Measurements from ENCODE around the gene NEXMIF.

DNA sequence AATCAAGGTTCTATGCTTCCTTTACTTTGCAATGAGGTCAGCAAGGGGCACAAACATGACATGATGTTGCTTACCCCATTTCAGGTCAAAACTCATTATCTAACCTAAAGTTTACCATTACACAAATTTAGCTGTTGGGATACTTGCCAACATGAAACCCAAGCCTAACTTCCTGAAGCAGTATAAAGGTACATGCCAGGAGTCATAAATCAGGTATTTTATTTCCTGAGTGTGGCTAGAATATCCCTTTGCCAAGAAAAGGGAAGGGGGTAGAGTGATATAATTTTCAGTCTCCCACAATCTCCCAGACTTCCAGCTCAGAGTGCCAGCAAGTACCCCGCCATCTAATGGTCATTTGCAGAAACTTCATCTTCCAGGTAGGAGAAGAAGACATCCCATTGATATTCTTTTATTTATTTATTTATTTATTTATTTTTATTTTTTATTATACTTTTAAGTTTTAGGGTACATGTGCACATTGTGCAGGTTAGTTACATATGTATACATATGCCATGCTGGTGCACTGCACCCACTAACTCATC, 136.6 kb downstream of the NEXMIF start:
- no peak for TF ChIP-seq ZNF544 (tag by site-specific recombination; IDR thresholded peaks at IDR 0.05)
- TF ChIP-seq, protein P1, sequence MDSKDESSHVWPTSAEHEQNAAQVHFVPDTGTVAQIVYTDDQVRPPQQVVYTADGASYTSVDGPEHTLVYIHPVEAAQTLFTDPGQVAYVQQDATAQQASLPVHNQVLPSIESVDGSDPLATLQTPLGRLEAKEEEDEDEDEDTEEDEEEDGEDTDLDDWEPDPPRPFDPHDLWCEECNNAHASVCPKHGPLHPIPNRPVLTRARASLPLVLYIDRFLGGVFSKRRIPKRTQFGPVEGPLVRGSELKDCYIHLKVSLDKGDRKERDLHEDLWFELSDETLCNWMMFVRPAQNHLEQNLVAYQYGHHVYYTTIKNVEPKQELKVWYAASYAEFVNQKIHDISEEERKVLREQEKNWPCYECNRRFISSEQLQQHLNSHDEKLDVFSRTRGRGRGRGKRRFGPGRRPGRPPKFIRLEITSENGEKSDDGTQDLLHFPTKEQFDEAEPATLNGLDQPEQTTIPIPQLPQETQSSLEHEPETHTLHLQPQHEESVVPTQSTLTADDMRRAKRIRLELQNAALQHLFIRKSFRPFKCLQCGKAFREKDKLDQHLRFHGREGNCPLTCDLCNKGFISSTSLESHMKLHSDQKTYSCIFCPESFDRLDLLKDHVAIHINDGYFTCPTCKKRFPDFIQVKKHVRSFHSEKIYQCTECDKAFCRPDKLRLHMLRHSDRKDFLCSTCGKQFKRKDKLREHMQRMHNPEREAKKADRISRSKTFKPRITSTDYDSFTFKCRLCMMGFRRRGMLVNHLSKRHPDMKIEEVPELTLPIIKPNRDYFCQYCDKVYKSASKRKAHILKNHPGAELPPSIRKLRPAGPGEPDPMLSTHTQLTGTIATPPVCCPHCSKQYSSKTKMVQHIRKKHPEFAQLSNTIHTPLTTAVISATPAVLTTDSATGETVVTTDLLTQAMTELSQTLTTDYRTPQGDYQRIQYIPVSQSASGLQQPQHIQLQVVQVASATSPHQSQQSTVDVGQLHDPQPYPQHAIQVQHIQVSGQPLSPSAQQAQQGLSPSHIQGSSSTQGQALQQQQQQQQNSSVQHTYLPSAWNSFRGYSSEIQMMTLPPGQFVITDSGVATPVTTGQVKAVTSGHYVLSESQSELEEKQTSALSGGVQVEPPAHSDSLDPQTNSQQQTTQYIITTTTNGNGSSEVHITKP (tag by site-specific recombination; IDR thresholded peaks at IDR 0.05): no peak
- no peak for TF ChIP-seq ZNF610 (tag by site-specific recombination; IDR thresholded peaks at IDR 0.05; ENCODE audit: borderline replicate concordance)
- TF ChIP-seq YY2 (tag by site-specific recombination; IDR thresholded peaks at IDR 0.05): no peak
- no peak for TF ChIP-seq ZNF24 (tag by site-specific recombination; IDR thresholded peaks at IDR 0.05)
- no peak for TF ChIP-seq ZNF626 (tag by site-specific recombination; IDR thresholded peaks at IDR 0.05)
- TF ChIP-seq SCRT2 (tag by site-specific recombination; IDR thresholded peaks at IDR 0.05): no peak
- TF ChIP-seq, protein P2, sequence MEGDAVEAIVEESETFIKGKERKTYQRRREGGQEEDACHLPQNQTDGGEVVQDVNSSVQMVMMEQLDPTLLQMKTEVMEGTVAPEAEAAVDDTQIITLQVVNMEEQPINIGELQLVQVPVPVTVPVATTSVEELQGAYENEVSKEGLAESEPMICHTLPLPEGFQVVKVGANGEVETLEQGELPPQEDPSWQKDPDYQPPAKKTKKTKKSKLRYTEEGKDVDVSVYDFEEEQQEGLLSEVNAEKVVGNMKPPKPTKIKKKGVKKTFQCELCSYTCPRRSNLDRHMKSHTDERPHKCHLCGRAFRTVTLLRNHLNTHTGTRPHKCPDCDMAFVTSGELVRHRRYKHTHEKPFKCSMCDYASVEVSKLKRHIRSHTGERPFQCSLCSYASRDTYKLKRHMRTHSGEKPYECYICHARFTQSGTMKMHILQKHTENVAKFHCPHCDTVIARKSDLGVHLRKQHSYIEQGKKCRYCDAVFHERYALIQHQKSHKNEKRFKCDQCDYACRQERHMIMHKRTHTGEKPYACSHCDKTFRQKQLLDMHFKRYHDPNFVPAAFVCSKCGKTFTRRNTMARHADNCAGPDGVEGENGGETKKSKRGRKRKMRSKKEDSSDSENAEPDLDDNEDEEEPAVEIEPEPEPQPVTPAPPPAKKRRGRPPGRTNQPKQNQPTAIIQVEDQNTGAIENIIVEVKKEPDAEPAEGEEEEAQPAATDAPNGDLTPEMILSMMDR (tag by site-specific recombination; IDR thresholded peaks at IDR 0.05): no peak
- no peak for TF ChIP-seq YY1 (tag by site-specific recombination; IDR thresholded peaks at IDR 0.05)
- TF ChIP-seq HOXA7 (CRISPR knock-in tag; IDR thresholded peaks at IDR 0.05; ENCODE audit: borderline replicate concordance): no peak
- TF ChIP-seq ZNF146 (tag by site-specific recombination; IDR thresholded peaks at IDR 0.05): no peak
- TF ChIP-seq, protein P3, sequence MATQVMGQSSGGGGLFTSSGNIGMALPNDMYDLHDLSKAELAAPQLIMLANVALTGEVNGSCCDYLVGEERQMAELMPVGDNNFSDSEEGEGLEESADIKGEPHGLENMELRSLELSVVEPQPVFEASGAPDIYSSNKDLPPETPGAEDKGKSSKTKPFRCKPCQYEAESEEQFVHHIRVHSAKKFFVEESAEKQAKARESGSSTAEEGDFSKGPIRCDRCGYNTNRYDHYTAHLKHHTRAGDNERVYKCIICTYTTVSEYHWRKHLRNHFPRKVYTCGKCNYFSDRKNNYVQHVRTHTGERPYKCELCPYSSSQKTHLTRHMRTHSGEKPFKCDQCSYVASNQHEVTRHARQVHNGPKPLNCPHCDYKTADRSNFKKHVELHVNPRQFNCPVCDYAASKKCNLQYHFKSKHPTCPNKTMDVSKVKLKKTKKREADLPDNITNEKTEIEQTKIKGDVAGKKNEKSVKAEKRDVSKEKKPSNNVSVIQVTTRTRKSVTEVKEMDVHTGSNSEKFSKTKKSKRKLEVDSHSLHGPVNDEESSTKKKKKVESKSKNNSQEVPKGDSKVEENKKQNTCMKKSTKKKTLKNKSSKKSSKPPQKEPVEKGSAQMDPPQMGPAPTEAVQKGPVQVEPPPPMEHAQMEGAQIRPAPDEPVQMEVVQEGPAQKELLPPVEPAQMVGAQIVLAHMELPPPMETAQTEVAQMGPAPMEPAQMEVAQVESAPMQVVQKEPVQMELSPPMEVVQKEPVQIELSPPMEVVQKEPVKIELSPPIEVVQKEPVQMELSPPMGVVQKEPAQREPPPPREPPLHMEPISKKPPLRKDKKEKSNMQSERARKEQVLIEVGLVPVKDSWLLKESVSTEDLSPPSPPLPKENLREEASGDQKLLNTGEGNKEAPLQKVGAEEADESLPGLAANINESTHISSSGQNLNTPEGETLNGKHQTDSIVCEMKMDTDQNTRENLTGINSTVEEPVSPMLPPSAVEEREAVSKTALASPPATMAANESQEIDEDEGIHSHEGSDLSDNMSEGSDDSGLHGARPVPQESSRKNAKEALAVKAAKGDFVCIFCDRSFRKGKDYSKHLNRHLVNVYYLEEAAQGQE (tag by site-specific recombination; IDR thresholded peaks at IDR 0.05): no peak
- TF ChIP-seq, protein P4, sequence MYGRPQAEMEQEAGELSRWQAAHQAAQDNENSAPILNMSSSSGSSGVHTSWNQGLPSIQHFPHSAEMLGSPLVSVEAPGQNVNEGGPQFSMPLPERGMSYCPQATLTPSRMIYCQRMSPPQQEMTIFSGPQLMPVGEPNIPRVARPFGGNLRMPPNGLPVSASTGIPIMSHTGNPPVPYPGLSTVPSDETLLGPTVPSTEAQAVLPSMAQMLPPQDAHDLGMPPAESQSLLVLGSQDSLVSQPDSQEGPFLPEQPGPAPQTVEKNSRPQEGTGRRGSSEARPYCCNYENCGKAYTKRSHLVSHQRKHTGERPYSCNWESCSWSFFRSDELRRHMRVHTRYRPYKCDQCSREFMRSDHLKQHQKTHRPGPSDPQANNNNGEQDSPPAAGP (tag by site-specific recombination; IDR thresholded peaks at IDR 0.05): no peak
